Endothelial cell (in vitro differentiated cells): Measurements from ENCODE around the gene SCAF1. TPM values are rescaled to one million over a fixed set of nuclear protein-coding genes. Genes with fewer than 3 reads are reported as not detected.
A peak's percentile ranks its signal among the peaks of the same experiment; 100 is the strongest.

Source experiments
- DNase-seq: peaks from one replicate; pipeline ENCODE4 v3.0.0; 2021; ENCODE audit warnings: low spot score
- H3K27ac Mint-ChIP-seq: one replicate; pipeline ENCODE4 v1.8.0; 2021; ENCODE audit warnings: mixed read lengths, inconsistent platforms; ENCODE audit not compliant: unreplicated experiment
- H3K27me3 Mint-ChIP-seq: one replicate; pipeline ENCODE4 v1.8.0; 2021; ENCODE audit warnings: mild to moderate bottlenecking, moderate library complexity, mixed read lengths, inconsistent platforms; ENCODE audit not compliant: unreplicated experiment
- H3K36me3 Mint-ChIP-seq: one replicate; pipeline ENCODE4 v1.8.0; 2021; ENCODE audit warnings: mild to moderate bottlenecking, low read depth, mixed read lengths, inconsistent platforms; ENCODE audit not compliant: unreplicated experiment
- H3K4me1 Mint-ChIP-seq: one replicate; pipeline ENCODE4 v1.8.0; 2021; ENCODE audit warnings: mild to moderate bottlenecking, mixed read lengths, inconsistent platforms; ENCODE audit not compliant: unreplicated experiment
- H3K4me3 Mint-ChIP-seq: one replicate; pipeline ENCODE4 v1.8.0; 2021; ENCODE audit warnings: mild to moderate bottlenecking, mixed read lengths, inconsistent platforms; ENCODE audit not compliant: unreplicated experiment
- H3K9me3 Mint-ChIP-seq: one replicate; pipeline ENCODE4 v1.8.0; 2021; ENCODE audit warnings: mixed read lengths, inconsistent platforms; ENCODE audit not compliant: unreplicated experiment
- total RNA-seq: library from RNA; stranded (reverse); fragmentation: NEBNext Ultra II Directional; extraction: Animal tissue kit (Norgen Biotek cat#: 25700); gene quantifications from one replicate; pipeline ENCODE4 v1.2.1, GENCODE V29; 2021; ENCODE audit not compliant: unreplicated experiment
- TF ChIP-seq, protein P1 (sequence below): fragments of 200-600 bp; sonication (generic); IDR thresholded peaks from one replicate; pipeline ENCODE4 v1.5.0; 2021; ENCODE audit warnings: antibody characterized with exemption; ENCODE audit not compliant: unreplicated experiment

The SCAF1 gene
- total RNA-seq, 1 donor from 2014 or later: 90.3 TPM

DNA sequence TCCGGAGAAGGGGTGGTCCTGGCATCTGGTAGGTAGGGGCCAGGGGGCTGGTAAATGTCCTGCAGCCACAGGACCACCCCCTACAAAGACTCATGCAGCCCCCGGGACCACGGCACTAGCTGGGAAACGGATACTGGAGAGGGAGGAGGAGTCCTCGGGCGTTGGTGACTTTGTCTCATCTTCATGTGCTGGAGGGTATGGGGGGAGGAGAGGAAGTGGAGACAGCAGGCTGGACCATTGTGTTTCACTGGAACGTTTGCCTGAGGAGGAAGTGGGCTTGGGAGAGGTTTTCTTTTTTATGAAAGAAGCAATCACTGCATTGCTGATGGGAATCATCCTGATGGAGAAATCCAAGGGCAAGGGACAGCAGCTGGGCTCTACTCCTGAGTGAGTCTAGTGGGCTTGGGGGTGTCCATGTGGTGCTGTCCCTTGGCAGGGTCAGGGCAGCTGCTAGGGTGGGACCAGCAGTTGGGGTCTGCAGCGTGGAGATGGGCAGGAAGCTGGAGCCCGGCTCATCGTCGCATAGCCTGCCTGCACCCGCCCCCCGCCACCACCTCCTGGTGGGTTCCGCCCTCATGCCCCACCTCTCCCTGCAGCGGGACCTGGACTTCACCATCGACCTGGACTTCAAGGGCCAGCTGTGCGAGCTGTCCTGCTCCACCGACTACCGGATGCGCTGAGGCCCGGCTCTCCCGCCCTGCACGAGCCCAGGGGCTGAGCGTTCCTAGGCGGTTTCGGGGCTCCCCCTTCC lies 45.7 kb downstream of the SCAF1 start:
- TF ChIP-seq, protein P1, sequence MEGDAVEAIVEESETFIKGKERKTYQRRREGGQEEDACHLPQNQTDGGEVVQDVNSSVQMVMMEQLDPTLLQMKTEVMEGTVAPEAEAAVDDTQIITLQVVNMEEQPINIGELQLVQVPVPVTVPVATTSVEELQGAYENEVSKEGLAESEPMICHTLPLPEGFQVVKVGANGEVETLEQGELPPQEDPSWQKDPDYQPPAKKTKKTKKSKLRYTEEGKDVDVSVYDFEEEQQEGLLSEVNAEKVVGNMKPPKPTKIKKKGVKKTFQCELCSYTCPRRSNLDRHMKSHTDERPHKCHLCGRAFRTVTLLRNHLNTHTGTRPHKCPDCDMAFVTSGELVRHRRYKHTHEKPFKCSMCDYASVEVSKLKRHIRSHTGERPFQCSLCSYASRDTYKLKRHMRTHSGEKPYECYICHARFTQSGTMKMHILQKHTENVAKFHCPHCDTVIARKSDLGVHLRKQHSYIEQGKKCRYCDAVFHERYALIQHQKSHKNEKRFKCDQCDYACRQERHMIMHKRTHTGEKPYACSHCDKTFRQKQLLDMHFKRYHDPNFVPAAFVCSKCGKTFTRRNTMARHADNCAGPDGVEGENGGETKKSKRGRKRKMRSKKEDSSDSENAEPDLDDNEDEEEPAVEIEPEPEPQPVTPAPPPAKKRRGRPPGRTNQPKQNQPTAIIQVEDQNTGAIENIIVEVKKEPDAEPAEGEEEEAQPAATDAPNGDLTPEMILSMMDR: no peak
- Mint-ChIP-seq H3K27me3 (peaks cover 30% of the 10 kb centered on the region), H3K4me3 (peak overlapping the region; percentile 77), H3K4me1 (peaks cover 46% of the 10 kb centered on the region), H3K9me3 (no peaks in the 10 kb centered on the region), H3K36me3 (peaks cover 32% of the 10 kb centered on the region), H3K27ac (peak overlapping the region; percentile 96)
- no peak for DNase-seq

DNA sequence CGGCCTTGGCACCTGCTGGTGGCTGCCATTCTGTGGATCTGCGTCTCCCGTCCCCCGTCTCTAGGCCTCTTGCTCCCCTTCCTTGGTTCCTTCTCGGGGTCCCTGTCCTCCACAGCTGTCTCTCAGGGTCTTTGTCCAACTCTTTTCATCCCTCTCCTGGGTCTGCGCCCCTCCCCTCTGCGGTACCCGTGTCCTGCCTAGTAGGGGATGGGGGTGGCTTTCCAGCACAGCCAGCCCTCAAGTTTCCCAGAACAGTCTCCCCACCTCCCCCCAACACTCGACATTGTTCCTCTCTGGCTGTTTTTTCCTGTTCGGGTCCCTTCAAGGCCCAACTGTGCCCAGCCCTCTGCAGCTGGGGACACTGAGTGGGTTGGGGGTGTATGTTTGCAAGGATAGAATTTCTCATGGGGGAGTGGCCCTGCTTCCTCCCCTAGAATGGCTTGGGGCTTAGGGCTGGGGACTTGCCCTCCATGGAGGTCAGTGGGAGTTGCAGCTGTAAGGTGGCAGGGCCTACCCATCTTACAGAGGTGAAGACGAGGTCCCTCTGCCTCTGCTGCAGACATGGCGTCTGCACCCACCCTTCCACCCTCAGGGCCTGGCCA lies 46.6 kb downstream of the SCAF1 start:
- peak overlapping the region; percentile 84 for H3K27ac Mint-ChIP-seq
- no peak for DNase-seq
- H3K4me1 Mint-ChIP-seq: peaks cover 46% of the 10 kb centered on the region

DNA sequence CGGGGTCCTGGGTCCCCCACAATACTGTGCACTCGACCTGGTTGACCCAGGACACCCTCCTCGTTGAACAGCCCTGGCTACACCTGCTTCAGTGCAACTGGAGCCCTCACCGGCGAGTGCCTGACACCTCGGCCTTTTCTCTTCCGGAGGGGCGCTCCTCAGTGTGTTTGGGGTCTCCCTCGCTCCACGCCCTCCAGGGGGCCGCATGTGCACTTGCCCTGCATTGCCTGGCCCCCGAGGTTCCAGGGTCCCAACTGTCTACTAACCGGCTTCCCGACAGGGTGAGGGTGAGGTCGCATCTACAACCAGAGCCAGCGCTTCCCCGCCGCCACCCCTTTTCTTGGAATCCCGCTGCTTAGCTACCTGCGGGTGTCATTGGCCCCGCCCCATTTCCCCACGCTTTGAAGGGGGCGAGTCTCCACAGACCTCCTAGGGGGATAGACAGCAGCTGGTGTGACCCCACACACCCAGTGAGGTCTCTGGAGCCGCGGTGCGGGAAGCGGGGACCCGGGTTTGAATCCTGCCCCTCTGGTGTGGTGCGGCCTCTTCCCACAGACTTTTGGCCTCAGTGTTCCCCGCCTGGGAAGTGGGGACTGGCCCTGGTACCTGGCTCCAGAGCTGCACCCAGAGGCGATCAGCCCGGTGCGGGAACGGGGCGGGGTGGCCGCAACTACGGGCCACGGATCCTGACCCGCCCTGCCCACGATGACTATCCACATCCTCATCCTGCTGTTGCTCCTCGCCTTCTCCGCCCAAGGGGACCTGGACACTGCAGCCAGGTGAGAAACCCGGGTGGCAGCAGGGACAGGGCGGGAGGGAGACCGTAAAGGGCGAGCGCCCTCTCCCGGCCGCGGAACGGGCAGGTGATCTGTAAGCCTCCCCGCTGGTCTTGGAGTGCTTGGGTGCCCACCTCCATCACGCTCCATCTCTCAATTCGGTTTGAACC lies 47.4 kb downstream of the SCAF1 start, which contains the start of gene ADM5:
Gene ADM5, plus strand, starts transcription at position 462 of the 946 bp plus-strand sequence. Its CDS starts 244 bp downstream, at position 706.
- Mint-ChIP-seq H3K36me3 (peaks cover 28% of the 10 kb centered on the region), H3K4me1 (peaks cover 43% of the 10 kb centered on the region), H3K27ac (peak within 1 kb of the TSS; percentile 84), H3K4me3 (peak within 1 kb of the TSS; percentile 96), H3K27me3 (peaks cover 29% of the 10 kb centered on the region), H3K9me3 (no peaks in the 10 kb centered on the region)
- no peak for DNase-seq
- TF ChIP-seq, protein P1: peak; percentile 52

More for the DNA sequence above, 46.6 kb downstream of the SCAF1 start:
- Mint-ChIP-seq H3K27me3 (peaks cover 29% of the 10 kb centered on the region), H3K4me3 (peak overlapping the region; percentile 80), H3K9me3 (no peaks in the 10 kb centered on the region), H3K36me3 (peaks cover 30% of the 10 kb centered on the region)
- TF ChIP-seq, protein P1: no peak

DNA sequence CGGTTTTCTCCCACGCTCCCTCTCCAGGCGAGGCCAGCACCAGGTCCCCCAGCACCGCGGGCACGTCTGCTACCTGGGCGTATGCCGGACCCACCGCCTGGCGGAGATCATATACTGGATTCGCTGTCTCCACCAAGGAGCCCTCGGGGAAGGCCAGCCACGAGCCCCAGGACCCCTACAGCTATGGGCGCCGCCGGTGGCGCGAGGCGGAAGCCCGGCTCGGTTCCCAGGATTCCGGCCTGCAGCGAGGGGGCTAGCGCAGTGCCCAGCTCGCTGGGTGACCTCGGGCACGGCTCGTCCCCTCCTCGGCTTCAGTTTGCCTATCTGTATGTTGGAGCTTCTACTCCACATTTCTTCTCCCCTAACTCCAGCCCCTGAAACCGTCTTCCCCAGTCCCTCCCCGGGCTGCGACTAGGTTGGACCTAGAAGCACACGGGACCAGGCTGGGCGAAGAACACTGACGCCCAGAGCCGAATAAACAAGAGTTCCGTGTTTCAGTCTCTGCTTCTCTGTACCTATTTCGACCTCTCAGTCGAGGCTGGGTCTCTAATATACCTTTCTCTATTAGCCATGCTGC lies 48.2 kb downstream of the SCAF1 start:
- Mint-ChIP-seq H3K9me3 (no peaks in the 10 kb centered on the region), H3K27me3 (peaks cover 29% of the 10 kb centered on the region), H3K4me1 (peaks cover 43% of the 10 kb centered on the region), H3K4me3 (peak overlapping the region; percentile 96), H3K27ac (peak overlapping the region; percentile 79), H3K36me3 (peaks cover 26% of the 10 kb centered on the region)
- no peak for DNase-seq
- TF ChIP-seq, protein P1: peak; percentile 18
